ENCODE data around the gene SPATS2.
"Not testable (repeated sequence)": the region's sequence is repeated elsewhere in the genome, so short reads cannot be mapped to it uniquely, and the experiment has no call there.

The SPATS2 gene

GRCh38 chr12:49352351-49352750, 14.9 kb upstream of the SPATS2 start:
- no peak for DNase-seq (ENCODE audit: low read depth)

GRCh38 chr12:49355913-49356312, 11.3 kb upstream of the SPATS2 start:
- no peak for DNase-seq (ENCODE audit: low read depth)

- DNase-seq (ENCODE audit: low read depth) = peak; percentile 72
Observed at GRCh38 chr12:49357103-49357678, 10.1 kb upstream of the SPATS2 start.

GRCh38 chr12:49358483-49359141, 8.7 kb upstream of the SPATS2 start:
- DNase-seq (ENCODE audit: low read depth) = peak; percentile 58

GRCh38 chr12:49359671-49360070, 7.6 kb upstream of the SPATS2 start:
- no peak for DNase-seq (ENCODE audit: low read depth)

GRCh38 chr12:49362077-49362476, 5.2 kb upstream of the SPATS2 start:
- DNase-seq (ENCODE audit: low read depth) = no peak

GRCh38 chr12:49364989-49365388, 2.3 kb upstream of the SPATS2 start:
- peak; percentile 89 for DNase-seq (ENCODE audit: low read depth)

GRCh38 chr12:49365542-49365941, 1.7 kb upstream of the SPATS2 start:
- peak; percentile 97 for DNase-seq (ENCODE audit: low read depth)

GRCh38 chr12:49366096-49366651, 1.1 kb upstream of the SPATS2 start:
- DNase-seq (ENCODE audit: low read depth) = no peak

GRCh38 chr12:49366652-49367380, 446 bp upstream of the SPATS2 start:
- peak; percentile 95 for DNase-seq (ENCODE audit: low read depth)

- no peak for DNase-seq (ENCODE audit: low read depth)
Observed at GRCh38 chr12:49368240-49368600, 958 bp downstream of the SPATS2 start.

- peak; percentile 64 for DNase-seq (ENCODE audit: low read depth)
Observed at GRCh38 chr12:49369411-49370145, 2.3 kb downstream of the SPATS2 start.

GRCh38 chr12:49370539-49370938, 3.3 kb downstream of the SPATS2 start:
- no peak for DNase-seq (ENCODE audit: low read depth)

GRCh38 chr12:49375406-49375805, 8.1 kb downstream of the SPATS2 start:
- DNase-seq (ENCODE audit: low read depth) = no peak

- DNase-seq (ENCODE audit: low read depth) = no peak
Observed at GRCh38 chr12:49377386-49377785, 10.1 kb downstream of the SPATS2 start.

GRCh38 chr12:49380184-49380583, 12.9 kb downstream of the SPATS2 start:
- not testable (repeated sequence) for DNase-seq (ENCODE audit: low read depth)

- no peak for DNase-seq (ENCODE audit: low read depth)
Observed at GRCh38 chr12:49388682-49389386, 21.6 kb downstream of the SPATS2 start.

GRCh38 chr12:49389387-49389703, 22.1 kb downstream of the SPATS2 start:
- DNase-seq (ENCODE audit: low read depth) = no peak

GRCh38 chr12:49397000-49397399, 29.7 kb downstream of the SPATS2 start:
- DNase-seq (ENCODE audit: low read depth) = no peak

GRCh38 chr12:49400304-49400703, 33.0 kb downstream of the SPATS2 start:
- no peak for DNase-seq (ENCODE audit: low read depth)

GRCh38 chr12:49403971-49404450, 36.7 kb downstream of the SPATS2 start:
- DNase-seq (ENCODE audit: low read depth) = no peak

GRCh38 chr12:49404956-49405355, 37.7 kb downstream of the SPATS2 start:
- DNase-seq (ENCODE audit: low read depth) = no peak
